ENCODE data around the gene PTPRM. TPM values are rescaled to one million over a fixed set of nuclear protein-coding genes. Genes with fewer than 3 reads are reported as not detected.

Gene PTPRM
- total RNA-seq, 1 experiment from 2014 or later, result 6.2 TPM

DNA sequence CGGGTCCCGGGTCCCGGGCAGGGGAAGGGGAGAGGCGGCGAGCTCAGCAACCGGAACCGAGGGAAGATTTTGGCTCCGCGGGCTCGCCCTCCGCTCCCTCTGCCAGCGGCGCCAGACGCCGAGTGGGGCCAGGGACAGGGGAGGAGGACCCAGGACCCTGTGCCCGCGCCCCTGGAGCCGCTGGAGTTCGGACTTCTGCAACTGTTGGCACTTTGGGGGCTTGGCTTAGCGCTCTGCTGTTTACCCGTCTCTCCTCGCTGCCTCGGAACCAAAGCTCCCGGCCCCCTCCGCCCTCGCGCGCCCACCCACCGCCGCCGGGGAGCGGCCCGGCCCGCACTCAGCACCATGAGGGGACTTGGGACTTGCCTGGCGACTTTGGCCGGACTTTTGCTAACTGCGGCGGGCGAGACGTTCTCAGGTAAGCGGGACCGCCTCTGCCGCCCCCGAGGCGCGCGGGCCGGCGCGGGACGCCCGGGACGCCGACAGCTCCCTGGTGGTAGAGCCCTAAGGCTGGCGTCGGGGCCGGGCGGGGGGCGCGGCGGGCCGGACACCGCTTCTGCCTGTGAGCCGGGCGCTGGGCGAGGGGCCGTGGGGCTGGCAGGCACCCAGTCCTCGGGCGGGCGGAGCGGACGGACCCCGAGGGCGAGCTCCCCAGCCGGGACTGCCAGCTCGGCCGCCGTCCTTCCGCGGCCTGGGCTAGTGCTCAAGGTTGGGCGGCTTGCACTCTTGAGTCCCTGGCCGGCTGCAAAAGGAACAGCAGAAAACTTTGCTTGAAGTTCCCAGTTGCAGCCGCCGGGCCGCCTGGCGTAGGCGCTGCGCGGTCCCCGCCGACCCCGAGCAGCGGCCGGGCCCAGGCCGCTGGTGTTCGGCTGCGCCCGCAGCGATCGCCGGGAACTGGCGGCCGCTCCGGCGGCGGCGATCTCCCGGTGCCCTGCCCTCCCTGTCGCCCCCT, 634 bp downstream of the PTPRM start:
- peak overlapping the region; percentile 76 for H3K4me2 ChIP-seq (ENCODE audit: insufficient read depth, insufficient read length, low read length)
- peaks cover 0 to 5% of the 10 kb centered on the region in 2 experiments; a peak in 1 of 5 replicates for H3K9me3 Mint-ChIP-seq
- peaks cover 7 to 9% of the 10 kb centered on the region in 2 experiments for H3K4me1 Mint-ChIP-seq
- TF ChIP-seq, protein P1, sequence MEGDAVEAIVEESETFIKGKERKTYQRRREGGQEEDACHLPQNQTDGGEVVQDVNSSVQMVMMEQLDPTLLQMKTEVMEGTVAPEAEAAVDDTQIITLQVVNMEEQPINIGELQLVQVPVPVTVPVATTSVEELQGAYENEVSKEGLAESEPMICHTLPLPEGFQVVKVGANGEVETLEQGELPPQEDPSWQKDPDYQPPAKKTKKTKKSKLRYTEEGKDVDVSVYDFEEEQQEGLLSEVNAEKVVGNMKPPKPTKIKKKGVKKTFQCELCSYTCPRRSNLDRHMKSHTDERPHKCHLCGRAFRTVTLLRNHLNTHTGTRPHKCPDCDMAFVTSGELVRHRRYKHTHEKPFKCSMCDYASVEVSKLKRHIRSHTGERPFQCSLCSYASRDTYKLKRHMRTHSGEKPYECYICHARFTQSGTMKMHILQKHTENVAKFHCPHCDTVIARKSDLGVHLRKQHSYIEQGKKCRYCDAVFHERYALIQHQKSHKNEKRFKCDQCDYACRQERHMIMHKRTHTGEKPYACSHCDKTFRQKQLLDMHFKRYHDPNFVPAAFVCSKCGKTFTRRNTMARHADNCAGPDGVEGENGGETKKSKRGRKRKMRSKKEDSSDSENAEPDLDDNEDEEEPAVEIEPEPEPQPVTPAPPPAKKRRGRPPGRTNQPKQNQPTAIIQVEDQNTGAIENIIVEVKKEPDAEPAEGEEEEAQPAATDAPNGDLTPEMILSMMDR (conservative IDR thresholded peaks at IDR 0.05), result no peak
- H3K18ac ChIP-seq (ENCODE audit: insufficient read length, low read depth, low read length), result peak overlapping the region; percentile 34
- no peak overlapping the region for H4K5ac ChIP-seq (ENCODE audit: insufficient read length, low read depth, low read length)
- H4K8ac ChIP-seq (replicated peaks; ENCODE audit: insufficient read length, low read depth, low read length), result no peak overlapping the region
- no peak overlapping the region for H2AK5ac ChIP-seq (ENCODE audit: insufficient read length, low read length)
- H2BK20ac ChIP-seq (ENCODE audit: low read depth, low read length, poor library complexity, severe bottlenecking), result no peak overlapping the region
- no peak overlapping the region for H3K27ac ChIP-seq (ENCODE audit: insufficient read length, low read depth, low read length)
- H3K79me1 ChIP-seq (ENCODE audit: insufficient read depth, low read depth, low read length, poor library complexity, severe bottlenecking), result no peaks in the 10 kb centered on the region
- H3K23ac ChIP-seq (ENCODE audit: insufficient read length, low read depth, low read length), result no peak overlapping the region
- peak overlapping the region; percentile 73; the same call in 1 of the 2 replicates for H3K14ac ChIP-seq (ENCODE audit: insufficient read depth, low read length)
- no CpG with 5 or more reads among the region's 109 CpGs for WGBS (ENCODE audit: extremely low coverage, insufficient read length, low lambda C conversion rate)
- no peak overlapping the region for H3K56ac ChIP-seq (ENCODE audit: insufficient read length, low read depth, low read length)
- no peak overlapping the region for H3K4ac ChIP-seq (ENCODE audit: low read depth, low read length)
- no peak overlapping the region for H2BK12ac ChIP-seq (ENCODE audit: insufficient read length, low read depth, low read length)
- peak; percentile 51 for DNase-seq
- H3K27me3 ChIP-seq (ENCODE audit: insufficient read depth, low read length), result peaks cover 15% of the 10 kb centered on the region; the same call in 1 of the 2 replicates
- H2BK5ac ChIP-seq (ENCODE audit: insufficient read length, low read length), result no peak overlapping the region
- no peaks in the 10 kb centered on the region for H3K79me2 ChIP-seq (ENCODE audit: insufficient read depth, low read length)
- H2AFZ ChIP-seq (ENCODE audit: low read length), result no peak overlapping the region
- H2BK15ac ChIP-seq (ENCODE audit: low read depth, low read length), result no peak overlapping the region
- H3K27me3 Mint-ChIP-seq (ENCODE audit: low read depth), result peaks cover 51% of the 10 kb centered on the region
- H3K4me3 Mint-ChIP-seq, result peak overlapping the region; percentile 66 to 79
- no peak overlapping the region for H3T11ph ChIP-seq (ENCODE audit: low read length)
- H2BK120ac ChIP-seq (ENCODE audit: low read depth, low read length, poor library complexity, severe bottlenecking), result no peak overlapping the region
- no peaks in the 10 kb centered on the region for H3K4me1 ChIP-seq (ENCODE audit: insufficient read depth, low read length)
- peaks cover 14% of the 10 kb centered on the region for H3K23me2 ChIP-seq (ENCODE audit: insufficient read length, low read depth, low read length, poor library complexity, severe bottlenecking)
- no peak overlapping the region for H4K91ac ChIP-seq (ENCODE audit: insufficient read length, low read depth, low read length)
- no peak overlapping the region for H3K27ac Mint-ChIP-seq
- H3K36me3 Mint-ChIP-seq (ENCODE audit: insufficient read depth in 1 of 3, low read depth in 3 of 3), result 0 out of 7 replicates have a peak, but pooled peaks cover 0 to 9% (median 0%) of the 10 kb centered on the region in 3 experiments
- H3K9me3 ChIP-seq (ENCODE audit: control insufficient read depth, low read depth, low read length), result no peaks in the 10 kb centered on the region
- H4K20me1 ChIP-seq (ENCODE audit: control insufficient read depth, insufficient read depth, insufficient read length), result no peaks in the 10 kb centered on the region
- no peak overlapping the region for H3K9ac ChIP-seq (ENCODE audit: extremely low read depth, insufficient read length, low read length)
